ENCODE measurements around the gene NFKBIB.
"Not testable (repeated sequence)": the region's sequence is repeated elsewhere in the genome, so short reads cannot be mapped to it uniquely, and the experiment has no call there.

Gene NFKBIB

DNA sequence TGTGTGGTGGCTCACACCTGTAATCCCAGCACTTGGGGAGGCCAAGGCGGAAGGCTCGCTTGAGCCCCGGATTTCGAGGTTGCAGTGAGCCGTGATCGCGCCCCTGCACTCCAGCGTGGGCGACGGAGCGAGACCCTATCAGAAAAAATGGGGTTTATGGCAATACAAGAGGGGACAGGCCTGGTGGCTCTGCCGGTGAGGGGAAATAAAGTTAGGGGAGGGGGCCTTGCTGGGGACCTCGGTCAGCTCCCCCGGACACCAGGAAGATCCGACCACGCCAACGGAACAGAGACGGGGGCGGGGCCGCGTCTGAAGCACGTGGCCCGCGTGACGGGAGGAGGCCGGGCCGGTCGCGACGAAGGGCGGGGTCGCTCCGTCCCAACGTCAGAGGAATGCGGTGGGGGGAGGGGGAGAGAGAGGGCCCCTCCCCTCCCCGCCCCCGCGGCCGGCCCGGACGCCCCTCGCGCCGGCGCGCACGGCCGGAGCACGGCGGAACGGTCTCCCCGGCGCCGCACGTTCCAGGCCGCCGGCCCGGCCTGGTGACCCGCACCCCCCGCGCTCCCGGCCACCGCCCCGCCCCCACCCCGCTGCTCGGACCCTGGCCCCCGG is 48.0 kb upstream of the NFKBIB start:
- H3K36me3 ChIP-seq (ENCODE audit: control insufficient read depth, low read length), result peaks cover 34% of the 10 kb centered on the region
- no peaks in the 10 kb centered on the region for H3K9me3 ChIP-seq (ENCODE audit: control insufficient read depth, insufficient read depth, low read length)
- H3K4me3 ChIP-seq (ENCODE audit: low read length), result peak overlapping the region; percentile 96
- peak overlapping the region; percentile 90 for H3K27ac ChIP-seq (ENCODE audit: low read depth, low read length)
- peaks cover 11% of the 10 kb centered on the region for H3F3A ChIP-seq (ENCODE audit: control insufficient read depth, insufficient read depth)
- H3K79me2 ChIP-seq (ENCODE audit: control insufficient read depth, low read length), result peaks cover 47% of the 10 kb centered on the region
- H3K9me2 ChIP-seq (replicated peaks; ENCODE audit: control insufficient read depth, low read length), result no peaks in the 10 kb centered on the region
- peaks cover 48% of the 10 kb centered on the region for H3K4me1 ChIP-seq (ENCODE audit: control insufficient read depth, low read length)
- peaks cover 16% of the 10 kb centered on the region for H4K20me1 ChIP-seq (ENCODE audit: control insufficient read depth, insufficient read depth, low read depth, low read length)
- no peaks in the 10 kb centered on the region for H3K27me3 ChIP-seq (ENCODE audit: control insufficient read depth, low read length)
- TF ChIP-seq, protein P1, sequence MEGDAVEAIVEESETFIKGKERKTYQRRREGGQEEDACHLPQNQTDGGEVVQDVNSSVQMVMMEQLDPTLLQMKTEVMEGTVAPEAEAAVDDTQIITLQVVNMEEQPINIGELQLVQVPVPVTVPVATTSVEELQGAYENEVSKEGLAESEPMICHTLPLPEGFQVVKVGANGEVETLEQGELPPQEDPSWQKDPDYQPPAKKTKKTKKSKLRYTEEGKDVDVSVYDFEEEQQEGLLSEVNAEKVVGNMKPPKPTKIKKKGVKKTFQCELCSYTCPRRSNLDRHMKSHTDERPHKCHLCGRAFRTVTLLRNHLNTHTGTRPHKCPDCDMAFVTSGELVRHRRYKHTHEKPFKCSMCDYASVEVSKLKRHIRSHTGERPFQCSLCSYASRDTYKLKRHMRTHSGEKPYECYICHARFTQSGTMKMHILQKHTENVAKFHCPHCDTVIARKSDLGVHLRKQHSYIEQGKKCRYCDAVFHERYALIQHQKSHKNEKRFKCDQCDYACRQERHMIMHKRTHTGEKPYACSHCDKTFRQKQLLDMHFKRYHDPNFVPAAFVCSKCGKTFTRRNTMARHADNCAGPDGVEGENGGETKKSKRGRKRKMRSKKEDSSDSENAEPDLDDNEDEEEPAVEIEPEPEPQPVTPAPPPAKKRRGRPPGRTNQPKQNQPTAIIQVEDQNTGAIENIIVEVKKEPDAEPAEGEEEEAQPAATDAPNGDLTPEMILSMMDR (IDR thresholded peaks at IDR 0.05; ENCODE audit: low read depth, low read length, poor library complexity, severe bottlenecking), result no peak
- no peak for TF ChIP-seq EZH2phosphoT487 (IDR thresholded peaks at IDR 0.05; ENCODE audit: borderline replicate concordance, low read length)
- H3K4me2 ChIP-seq (ENCODE audit: low read length), result peak overlapping the region; percentile 97

DNA sequence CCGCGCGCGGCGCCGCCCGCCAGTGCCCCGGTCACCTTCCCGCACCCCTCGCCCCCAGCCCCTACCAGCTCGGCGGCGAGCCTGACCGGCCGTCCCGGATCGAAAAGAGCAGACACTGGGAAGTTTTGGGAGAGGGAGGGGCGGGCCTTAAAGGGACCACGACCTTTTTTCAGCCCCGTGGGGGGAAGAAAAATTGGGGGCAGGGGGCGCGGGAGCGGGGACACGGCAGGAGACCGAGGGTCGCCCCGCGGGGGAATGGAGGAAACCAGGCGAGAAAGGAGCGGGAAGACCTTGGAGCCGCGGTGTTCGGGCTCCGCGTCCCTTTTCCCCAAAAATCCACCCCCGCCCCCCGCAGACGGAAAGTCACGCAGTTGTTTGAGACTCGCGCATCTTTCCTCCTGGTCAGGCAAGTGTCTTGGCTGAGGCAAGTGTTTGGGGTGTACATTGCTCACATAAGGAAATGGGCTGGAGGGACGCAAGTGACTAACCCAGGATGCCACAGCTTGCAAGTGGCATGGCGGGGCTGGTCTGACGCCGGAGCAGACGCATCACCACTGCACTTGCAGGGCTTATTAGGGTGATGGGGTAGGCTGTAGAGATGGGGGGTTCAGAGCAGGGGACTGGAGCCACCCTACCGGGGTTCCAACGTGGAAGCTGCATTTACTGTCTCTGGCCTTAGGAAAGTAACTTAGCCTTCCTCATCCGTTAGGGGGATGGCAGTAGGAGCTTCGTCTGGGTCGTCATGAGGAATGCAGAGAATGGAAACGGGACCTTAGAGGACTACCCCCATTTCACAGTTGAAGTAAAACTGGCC is 47.3 kb upstream of the NFKBIB start:
- Histone ChIP-seq H3K4me1 (ENCODE audit: control insufficient read depth, low read length) (peaks cover 49% of the 10 kb centered on the region), H3K4me3 (ENCODE audit: low read length) (peak overlapping the region; percentile 96), H3K9me2 (replicated peaks; ENCODE audit: control insufficient read depth, low read length) (no peaks in the 10 kb centered on the region), H3K4me2 (ENCODE audit: low read length) (peak overlapping the region; percentile 93), H3K27ac (ENCODE audit: low read depth, low read length) (peak overlapping the region; percentile 77), H3K27me3 (ENCODE audit: control insufficient read depth, low read length) (no peaks in the 10 kb centered on the region), H3F3A (ENCODE audit: control insufficient read depth, insufficient read depth) (peaks cover 14% of the 10 kb centered on the region), H3K79me2 (ENCODE audit: control insufficient read depth, low read length) (peaks cover 40% of the 10 kb centered on the region), H4K20me1 (ENCODE audit: control insufficient read depth, insufficient read depth, low read depth, low read length) (peaks cover 11% of the 10 kb centered on the region), H3K36me3 (ENCODE audit: control insufficient read depth, low read length) (peaks cover 27% of the 10 kb centered on the region), H3K9me3 (ENCODE audit: control insufficient read depth, insufficient read depth, low read length) (no peaks in the 10 kb centered on the region)
- TF ChIP-seq, protein P1 (IDR thresholded peaks at IDR 0.05; ENCODE audit: low read depth, low read length, poor library complexity, severe bottlenecking), result no peak
- TF ChIP-seq EZH2phosphoT487 (IDR thresholded peaks at IDR 0.05; ENCODE audit: borderline replicate concordance, low read length), result no peak

DNA sequence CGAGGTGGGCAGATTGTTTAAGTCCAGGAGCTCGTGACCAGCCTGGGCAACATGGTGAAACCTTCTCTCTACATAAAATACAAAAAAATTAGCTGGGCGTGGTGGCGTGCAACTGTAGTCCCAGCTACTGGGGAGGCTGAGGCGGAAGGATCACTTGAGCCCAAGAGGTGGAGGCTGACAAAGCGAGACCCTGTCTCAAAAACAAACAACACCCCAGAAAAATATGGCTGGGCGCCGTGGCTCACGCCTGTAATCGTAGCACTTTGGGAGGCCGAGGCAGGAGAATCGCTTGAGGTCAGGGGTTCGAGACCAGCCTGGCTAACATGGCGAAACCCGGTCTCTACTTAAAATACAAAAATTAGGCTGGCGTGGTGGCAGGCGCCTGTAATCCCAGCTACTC is 46.6 kb upstream of the NFKBIB start:
- H3F3A ChIP-seq (ENCODE audit: control insufficient read depth, insufficient read depth), result peaks cover 16% of the 10 kb centered on the region
- peaks cover 32% of the 10 kb centered on the region for H3K79me2 ChIP-seq (ENCODE audit: control insufficient read depth, low read length)
- peaks cover 49% of the 10 kb centered on the region for H3K4me1 ChIP-seq (ENCODE audit: control insufficient read depth, low read length)
- H3K36me3 ChIP-seq (ENCODE audit: control insufficient read depth, low read length), result peaks cover 19% of the 10 kb centered on the region
- H3K27me3 ChIP-seq (ENCODE audit: control insufficient read depth, low read length), result no peaks in the 10 kb centered on the region
- H3K9me2 ChIP-seq (replicated peaks; ENCODE audit: control insufficient read depth, low read length), result no peaks in the 10 kb centered on the region
- H3K27ac ChIP-seq (ENCODE audit: low read depth, low read length), result peak overlapping the region; percentile 77
- TF ChIP-seq, protein P1 (IDR thresholded peaks at IDR 0.05; ENCODE audit: low read depth, low read length, poor library complexity, severe bottlenecking), result no peak
- TF ChIP-seq EZH2phosphoT487 (IDR thresholded peaks at IDR 0.05; ENCODE audit: borderline replicate concordance, low read length), result no peak
- peaks cover 7% of the 10 kb centered on the region for H4K20me1 ChIP-seq (ENCODE audit: control insufficient read depth, insufficient read depth, low read depth, low read length)
- no peaks in the 10 kb centered on the region for H3K9me3 ChIP-seq (ENCODE audit: control insufficient read depth, insufficient read depth, low read length)
- H3K4me3 ChIP-seq (ENCODE audit: low read length), result peak overlapping the region; percentile 96
- H3K4me2 ChIP-seq (ENCODE audit: low read length), result peak overlapping the region; percentile 93

DNA sequence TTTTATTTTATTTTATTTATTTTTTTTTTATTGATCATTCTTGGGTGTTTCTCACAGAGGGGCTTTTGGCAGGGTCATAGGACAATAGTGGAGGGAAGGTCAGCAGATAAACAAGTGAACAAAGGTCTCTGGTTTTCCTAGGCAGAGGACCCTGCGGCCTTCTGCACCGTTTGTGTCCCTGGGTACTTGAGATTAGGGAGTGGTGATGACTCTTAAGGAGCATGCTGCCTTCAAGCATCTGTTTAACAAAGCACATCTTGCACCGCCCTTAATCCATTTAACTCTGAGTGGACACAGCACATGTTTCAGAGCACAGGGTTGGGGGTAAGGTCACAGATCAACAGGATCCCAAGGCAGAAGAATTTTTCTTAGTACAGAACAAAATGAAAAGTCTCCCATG is 44.8 kb upstream of the NFKBIB start:
- H3K36me3 ChIP-seq (ENCODE audit: control insufficient read depth, low read length); H3K4me3 ChIP-seq (ENCODE audit: low read length); H3K27ac ChIP-seq (ENCODE audit: low read depth, low read length); H3K9me2 ChIP-seq (replicated peaks; ENCODE audit: control insufficient read depth, low read length); H4K20me1 ChIP-seq (ENCODE audit: control insufficient read depth, insufficient read depth, low read depth, low read length); H3K4me2 ChIP-seq (ENCODE audit: low read length); H3K9me3 ChIP-seq (ENCODE audit: control insufficient read depth, insufficient read depth, low read length); H3K27me3 ChIP-seq (ENCODE audit: control insufficient read depth, low read length): not testable (repeated sequence)
- H3F3A ChIP-seq (ENCODE audit: control insufficient read depth, insufficient read depth), result peaks cover 16% of the 10 kb centered on the region
- peaks cover 21% of the 10 kb centered on the region for H3K79me2 ChIP-seq (ENCODE audit: control insufficient read depth, low read length)
- H3K4me1 ChIP-seq (ENCODE audit: control insufficient read depth, low read length), result peaks cover 61% of the 10 kb centered on the region

DNA sequence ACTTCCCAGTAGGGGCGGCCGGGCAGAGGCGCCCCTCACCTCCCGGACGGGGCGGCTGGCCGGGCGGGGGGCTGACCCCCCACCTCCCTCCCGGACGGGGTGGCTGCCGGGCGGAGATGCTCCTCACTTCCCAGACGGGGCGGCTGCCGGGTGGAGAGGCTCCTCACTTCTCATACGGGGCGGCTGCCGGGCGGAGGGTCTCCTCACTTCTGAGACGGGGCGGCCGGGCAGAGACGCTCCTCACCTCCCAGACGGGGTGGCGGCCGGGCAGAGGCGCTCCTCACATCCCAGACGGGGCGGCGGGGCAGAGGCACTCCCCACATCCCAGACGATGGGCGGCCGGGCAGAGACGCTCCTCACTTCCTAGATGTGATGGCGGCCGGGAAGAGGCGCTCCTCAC is 44.0 kb upstream of the NFKBIB start:
- H3K9me2 ChIP-seq (replicated peaks; ENCODE audit: control insufficient read depth, low read length); H3K27ac ChIP-seq (ENCODE audit: low read depth, low read length); H3K4me3 ChIP-seq (ENCODE audit: low read length); H4K20me1 ChIP-seq (ENCODE audit: control insufficient read depth, insufficient read depth, low read depth, low read length); H3K36me3 ChIP-seq (ENCODE audit: control insufficient read depth, low read length); H3K9me3 ChIP-seq (ENCODE audit: control insufficient read depth, insufficient read depth, low read length); H3K4me2 ChIP-seq (ENCODE audit: low read length); H3K27me3 ChIP-seq (ENCODE audit: control insufficient read depth, low read length): not testable (repeated sequence)
- Histone ChIP-seq H3F3A (ENCODE audit: control insufficient read depth, insufficient read depth) (peaks cover 16% of the 10 kb centered on the region), H3K4me1 (ENCODE audit: control insufficient read depth, low read length) (peaks cover 64% of the 10 kb centered on the region), H3K79me2 (ENCODE audit: control insufficient read depth, low read length) (peaks cover 21% of the 10 kb centered on the region)

Measured in DOHH2 (cell line).